Measurements from ENCODE around the gene MYBBP1A.

DNA sequence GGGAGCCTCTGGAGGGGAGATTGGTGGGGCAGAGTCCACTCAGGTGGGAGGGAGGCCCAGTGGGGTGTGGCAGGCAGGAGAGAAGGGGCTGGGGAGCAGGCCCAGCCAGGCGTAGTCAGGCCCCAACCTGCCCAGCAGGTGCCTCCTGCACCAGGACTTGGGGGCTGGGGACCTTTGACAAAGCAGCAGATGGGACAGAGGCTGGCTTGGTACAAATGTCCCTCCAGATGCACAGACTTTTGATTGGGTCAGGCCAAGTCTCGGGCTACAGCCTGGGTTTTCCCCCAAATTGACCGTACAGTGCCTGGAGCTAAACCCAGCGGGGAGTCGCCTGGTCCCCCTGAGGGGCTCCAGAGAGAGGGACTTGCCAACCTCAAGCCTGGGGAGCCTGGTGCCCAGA, 4.8 kb upstream of the MYBBP1A start:
- TF ChIP-seq, protein P1, sequence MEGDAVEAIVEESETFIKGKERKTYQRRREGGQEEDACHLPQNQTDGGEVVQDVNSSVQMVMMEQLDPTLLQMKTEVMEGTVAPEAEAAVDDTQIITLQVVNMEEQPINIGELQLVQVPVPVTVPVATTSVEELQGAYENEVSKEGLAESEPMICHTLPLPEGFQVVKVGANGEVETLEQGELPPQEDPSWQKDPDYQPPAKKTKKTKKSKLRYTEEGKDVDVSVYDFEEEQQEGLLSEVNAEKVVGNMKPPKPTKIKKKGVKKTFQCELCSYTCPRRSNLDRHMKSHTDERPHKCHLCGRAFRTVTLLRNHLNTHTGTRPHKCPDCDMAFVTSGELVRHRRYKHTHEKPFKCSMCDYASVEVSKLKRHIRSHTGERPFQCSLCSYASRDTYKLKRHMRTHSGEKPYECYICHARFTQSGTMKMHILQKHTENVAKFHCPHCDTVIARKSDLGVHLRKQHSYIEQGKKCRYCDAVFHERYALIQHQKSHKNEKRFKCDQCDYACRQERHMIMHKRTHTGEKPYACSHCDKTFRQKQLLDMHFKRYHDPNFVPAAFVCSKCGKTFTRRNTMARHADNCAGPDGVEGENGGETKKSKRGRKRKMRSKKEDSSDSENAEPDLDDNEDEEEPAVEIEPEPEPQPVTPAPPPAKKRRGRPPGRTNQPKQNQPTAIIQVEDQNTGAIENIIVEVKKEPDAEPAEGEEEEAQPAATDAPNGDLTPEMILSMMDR (IDR thresholded peaks at IDR 0.05; ENCODE audit: low read depth, low read length, poor library complexity, severe bottlenecking), result no peak
- TF ChIP-seq EZH2phosphoT487 (IDR thresholded peaks at IDR 0.05; ENCODE audit: borderline replicate concordance, low read length), result no peak

Measured in DOHH2 (cell line).